Keratinocyte (primary cell): ENCODE data around the gene PCGF5. TPM values are rescaled to one million over a fixed set of nuclear protein-coding genes. Genes with fewer than 3 reads are reported as not detected.

Source experiments
- DNase-seq: peaks from one replicate; pipeline ENCODE4 v3.0.0-alpha.2; 2011; ENCODE audit warnings: low read depth, missing footprints, low spot score
- FAIRE-seq: peaks from 2 replicates; lab custom pipeline; 2011; peaks lifted over from hg19 to GRCh38; lab: Jason Lieb, UNC
- H2AFZ ChIP-seq: 2 replicates; pipeline ENCODE4 v1.6.0; 2012; ENCODE audit warnings: low read length, control low read depth, inconsistent platforms; ENCODE audit not compliant: control insufficient read depth
- H3K27ac ChIP-seq: 2 replicates; pipeline ENCODE4 v1.5.1; 2011; ENCODE audit warnings: low read length; ENCODE audit not compliant: control insufficient read depth, insufficient read depth
- H3K27me3 ChIP-seq: 3 replicates; pipeline ENCODE4 v1.6.0; 2011; ENCODE audit warnings: low read length; ENCODE audit not compliant: control insufficient read depth, insufficient read depth; ENCODE audit errors: extremely low read depth
- H3K36me3 ChIP-seq, 2 experiments: 2 replicates in 1 of 2; 3 replicates in 1 of 2; pipeline ENCODE4 v1.5.1; 2011; ENCODE audit warnings: low read length in 2 of 2, mild to moderate bottlenecking in 1 of 2; ENCODE audit not compliant: control insufficient read depth in 2 of 2, insufficient read depth in 2 of 2; ENCODE audit errors: extremely low read depth in 1 of 2
- H3K4me1 ChIP-seq: 3 replicates; pipeline ENCODE4 v1.5.1; 2011; ENCODE audit warnings: low read length; ENCODE audit not compliant: control insufficient read depth, insufficient read depth; ENCODE audit errors: extremely low read depth
- H3K4me2 ChIP-seq: 3 replicates; pipeline ENCODE4 v1.6.0; 2011; ENCODE audit warnings: low read depth, low read length; ENCODE audit not compliant: control insufficient read depth, insufficient read depth; ENCODE audit errors: extremely low read depth
- H3K4me3 ChIP-seq, 3 experiments: fragments of 200-600 bp in 1 of 3; sonication (generic) in 1 of 3; 2 replicates in 2 of 3; 3 replicates in 1 of 3; pipeline ENCODE4 v1.5.1; 2011 to 2016; ENCODE audit warnings: low read length in 3 of 3, mild to moderate bottlenecking in 3 of 3, control low read depth in 2 of 3, inconsistent platforms in 1 of 3, low read depth in 1 of 3, mixed read lengths in 1 of 3, mixed run types in 1 of 3, moderate library complexity in 1 of 3; ENCODE audit not compliant: control insufficient read depth in 2 of 3, insufficient read depth in 2 of 3; ENCODE audit errors: extremely low read depth in 1 of 3
- H3K79me2 ChIP-seq: 2 replicates; pipeline ENCODE4 v1.6.0; 2012; ENCODE audit warnings: low read length; ENCODE audit not compliant: control insufficient read depth, insufficient read depth
- H3K9ac ChIP-seq: 3 replicates; pipeline ENCODE4 v1.6.0; 2011; ENCODE audit warnings: low read length; ENCODE audit not compliant: control insufficient read depth, insufficient read depth; ENCODE audit errors: extremely low read depth
- H3K9me1 ChIP-seq: 3 replicates; pipeline ENCODE4 v1.6.0; 2011; ENCODE audit warnings: low read length; ENCODE audit not compliant: control insufficient read depth, insufficient read depth; ENCODE audit errors: extremely low read depth
- H3K9me3 ChIP-seq: 2 replicates; pipeline ENCODE4 v1.5.1; 2012; ENCODE audit warnings: low read depth, low read length; ENCODE audit not compliant: control insufficient read depth
- H4K20me1 ChIP-seq: 3 replicates; pipeline ENCODE4 v1.6.0; 2011; ENCODE audit warnings: low read length; ENCODE audit not compliant: control insufficient read depth, insufficient read depth; ENCODE audit errors: extremely low read depth
- EZH2 ChIP-seq: IDR thresholded peaks from one replicate; pipeline ENCODE4 v1.6.1; 2012; ENCODE audit warnings: inconsistent platforms, mild to moderate bottlenecking, low read length, moderate library complexity
- dilution Hi-C: fragments of 300-500 bp; cut with MboI; formaldehyde crosslinking; loops from one replicate; pipeline ENCODE4 v1.7.0; 2020; ENCODE audit warnings: low sequenced_read_pairs; ENCODE audit not compliant: extremely low pct_ligation_motif_present
- polyA plus RNA-seq, 5 experiments: library from polyadenylated mRNA; depleted of rRNA in 3 of 5; stranded (reverse) in 3 of 5; stranded (forward) in 1 of 5; unstranded in 1 of 5; fragments of >200 nt; gene quantifications; 1 replicate in 1 of 5; 2 replicates in 3 of 5; 3 replicates in 1 of 5; pipeline versions ENCODE4 v1.2.1 to v1.2.3, GENCODE V29; 2011 to 2012; ENCODE audit warnings: missing spikeins in 2 of 5, low read depth in 1 of 5, low replicate concordance in 1 of 5
- TF ChIP-seq, protein P1 (sequence below), 3 experiments: IDR thresholded peaks in 1 of 3; conservative IDR thresholded peaks in 1 of 3; optimal IDR thresholded peaks in 1 of 3; 2 replicates in 2 of 3; 3 replicates in 1 of 3; pipeline versions ENCODE3 to v1.5.1; 2011; ENCODE audit warnings: low read length in 3 of 3, mild to moderate bottlenecking in 3 of 3, moderate library complexity in 2 of 3, control low read depth in 1 of 3, inconsistent platforms in 1 of 3; ENCODE audit not compliant: insufficient read depth in 2 of 3; ENCODE audit errors: extremely low read depth in 1 of 3

The PCGF5 gene
- polyA plus RNA-seq, 1 donor (not counting 4 experiments of a cell fraction or from before 2014, with no cell fraction given): 13.9 TPM

DNA sequence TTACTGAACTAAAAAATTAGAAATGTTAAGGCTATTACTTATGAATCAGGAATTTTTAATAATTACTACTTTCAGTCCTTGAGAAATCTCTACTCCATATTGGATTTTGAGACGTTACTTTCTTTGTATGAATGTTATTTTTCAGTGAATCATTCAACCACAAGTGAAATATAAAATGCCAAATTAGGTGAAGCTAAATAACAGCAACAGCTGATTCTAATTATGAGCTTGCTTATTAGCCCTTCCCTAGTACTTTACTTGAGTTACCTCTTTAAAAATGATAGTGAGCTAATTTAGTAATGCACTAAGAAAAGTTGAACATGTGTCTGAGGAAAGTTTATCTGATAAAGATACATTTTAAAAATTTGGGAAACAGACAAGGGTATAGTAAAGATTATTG, 51.4 kb downstream of the PCGF5 start:
- H3K36me3 ChIP-seq: no peaks in the 10 kb centered on the region
- no peaks in the 10 kb centered on the region for H3K27me3 ChIP-seq
- H3K4me1 ChIP-seq: peaks cover 1% of the 10 kb centered on the region
- no peaks in the 10 kb centered on the region for H4K20me1 ChIP-seq
- FAIRE-seq: no peak
- no peak overlapping the region for H2AFZ ChIP-seq
- DNase-seq: no peak
- H3K9ac ChIP-seq: no peak overlapping the region
- TF ChIP-seq, protein P1, sequence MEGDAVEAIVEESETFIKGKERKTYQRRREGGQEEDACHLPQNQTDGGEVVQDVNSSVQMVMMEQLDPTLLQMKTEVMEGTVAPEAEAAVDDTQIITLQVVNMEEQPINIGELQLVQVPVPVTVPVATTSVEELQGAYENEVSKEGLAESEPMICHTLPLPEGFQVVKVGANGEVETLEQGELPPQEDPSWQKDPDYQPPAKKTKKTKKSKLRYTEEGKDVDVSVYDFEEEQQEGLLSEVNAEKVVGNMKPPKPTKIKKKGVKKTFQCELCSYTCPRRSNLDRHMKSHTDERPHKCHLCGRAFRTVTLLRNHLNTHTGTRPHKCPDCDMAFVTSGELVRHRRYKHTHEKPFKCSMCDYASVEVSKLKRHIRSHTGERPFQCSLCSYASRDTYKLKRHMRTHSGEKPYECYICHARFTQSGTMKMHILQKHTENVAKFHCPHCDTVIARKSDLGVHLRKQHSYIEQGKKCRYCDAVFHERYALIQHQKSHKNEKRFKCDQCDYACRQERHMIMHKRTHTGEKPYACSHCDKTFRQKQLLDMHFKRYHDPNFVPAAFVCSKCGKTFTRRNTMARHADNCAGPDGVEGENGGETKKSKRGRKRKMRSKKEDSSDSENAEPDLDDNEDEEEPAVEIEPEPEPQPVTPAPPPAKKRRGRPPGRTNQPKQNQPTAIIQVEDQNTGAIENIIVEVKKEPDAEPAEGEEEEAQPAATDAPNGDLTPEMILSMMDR (optimal IDR thresholded peaks at IDR 0.05 in 1 of 3, IDR thresholded peaks at IDR 0.05 in 1 of 3, conservative IDR thresholded peaks at IDR 0.05 in 1 of 3; ENCODE audit: extremely low read depth in 1 of 3, insufficient read depth in 2 of 3, low read length in 3 of 3): no peak
- no peak for TF ChIP-seq EZH2
- no peak overlapping the region for H3K4me2 ChIP-seq
- no peak overlapping the region for H3K27ac ChIP-seq
- no peaks in the 10 kb centered on the region for H3K9me1 ChIP-seq
- H3K4me3 ChIP-seq: no peak overlapping the region
- no peaks in the 10 kb centered on the region for H3K79me2 ChIP-seq
- H3K9me3 ChIP-seq: no peaks in the 10 kb centered on the region
- dilution Hi-C loops: loop anchor here (25.0 kb wide), 1 partner anchor 385 kb away; no protein-coding TSS in a partner anchor

DNA sequence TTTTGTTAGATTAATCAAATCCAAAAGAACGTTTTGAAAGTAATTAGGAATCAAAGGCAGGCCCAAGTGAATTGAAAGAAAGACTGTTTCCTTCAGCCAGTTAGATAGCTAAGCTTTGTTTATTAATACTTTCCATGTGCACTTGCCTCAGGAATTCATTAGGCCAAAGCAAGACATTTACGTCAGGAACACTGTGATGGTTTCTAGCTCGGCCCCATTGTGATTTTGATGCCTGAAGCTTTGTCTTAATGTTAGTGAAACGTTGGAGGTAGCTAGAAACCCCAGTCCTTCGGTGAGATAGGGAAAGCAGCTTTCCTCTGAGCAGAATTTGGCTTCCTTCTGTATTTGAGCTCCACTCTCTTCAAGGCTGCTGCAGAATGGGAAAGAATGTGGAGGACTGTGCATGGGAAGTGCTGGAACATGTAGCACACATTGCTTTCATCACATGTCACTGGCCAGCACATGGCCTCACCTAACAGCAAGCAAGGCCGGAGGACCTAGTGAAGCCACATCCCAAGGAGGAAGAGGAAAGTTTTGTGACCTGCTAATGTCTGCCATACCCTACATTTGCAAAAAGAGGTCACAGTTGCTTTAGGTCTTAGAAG, 64.1 kb downstream of the PCGF5 start:
- H3K9me3 ChIP-seq: no peaks in the 10 kb centered on the region
- no peaks in the 10 kb centered on the region for H3K36me3 ChIP-seq
- no peak overlapping the region for H2AFZ ChIP-seq
- no peak overlapping the region for H3K27ac ChIP-seq
- H3K4me2 ChIP-seq: no peak overlapping the region
- H3K79me2 ChIP-seq: no peaks in the 10 kb centered on the region
- FAIRE-seq (peak; percentile 59), DNase-seq (no peak)
- no peaks in the 10 kb centered on the region for H3K9me1 ChIP-seq
- dilution Hi-C loops: no loop called here
- H3K4me3 ChIP-seq: no peak overlapping the region
- no peaks in the 10 kb centered on the region for H4K20me1 ChIP-seq
- no peak overlapping the region for H3K9ac ChIP-seq
- no peak for TF ChIP-seq EZH2
- TF ChIP-seq, protein P1 (optimal IDR thresholded peaks at IDR 0.05 in 1 of 3, IDR thresholded peaks at IDR 0.05 in 1 of 3, conservative IDR thresholded peaks at IDR 0.05 in 1 of 3; ENCODE audit: extremely low read depth in 1 of 3, insufficient read depth in 2 of 3, low read length in 3 of 3): no peak
- H3K4me1 ChIP-seq: peaks cover 7% of the 10 kb centered on the region
- no peaks in the 10 kb centered on the region for H3K27me3 ChIP-seq
